Measurements from ENCODE around the gene RAB24.
A peak's percentile ranks its signal among the peaks of the same experiment; 100 is the strongest.
"Not testable (repeated sequence)": the region's sequence is repeated elsewhere in the genome, so short reads cannot be mapped to it uniquely, and the experiment has no call there.

Gene RAB24

DNA sequence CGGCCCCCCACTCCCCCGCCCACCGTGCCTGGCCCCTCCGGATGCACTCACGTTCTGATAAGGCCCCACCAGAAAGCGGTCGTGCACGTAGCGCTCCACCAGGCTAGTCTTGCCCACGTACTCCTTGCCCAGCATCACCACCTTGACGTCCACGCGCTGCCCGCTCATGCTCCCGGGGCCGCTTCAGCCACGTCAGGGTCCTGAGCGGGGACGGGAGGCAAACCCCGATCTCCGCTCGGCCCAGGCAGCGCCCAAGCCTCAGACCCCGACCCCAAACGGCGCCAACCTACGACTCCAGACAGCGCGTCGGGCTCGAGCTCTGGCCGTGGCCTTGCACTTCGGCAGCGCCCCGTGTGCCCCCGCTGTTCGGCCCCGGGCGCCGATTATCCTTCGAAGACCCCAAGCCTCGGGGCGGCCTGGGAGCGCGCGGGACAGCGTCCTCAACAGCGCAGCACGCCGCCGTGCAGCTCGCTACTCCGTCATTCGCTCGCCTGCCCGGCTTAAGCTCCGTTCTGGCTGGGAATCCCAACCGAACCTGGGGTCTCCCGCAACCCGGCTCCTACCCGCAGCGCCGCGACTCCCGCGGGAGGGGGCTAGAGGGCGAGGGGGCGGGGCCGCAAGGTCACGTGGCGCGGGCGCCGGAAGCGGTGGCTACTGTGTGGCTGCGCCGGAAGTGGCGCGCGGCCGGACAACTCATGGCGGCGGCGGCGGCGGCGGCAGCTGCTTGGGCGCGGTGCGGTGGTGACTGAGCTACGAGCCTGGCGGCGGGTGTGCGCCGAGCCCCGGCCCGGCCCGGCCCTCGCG lies at the start of gene RAB24, which contains the start of gene PRELID1:
TSS of gene RAB24 (minus strand) at position 599 of the 804 bp plus-strand sequence. CDS start at position 168, 431 bp downstream.
TSS of gene PRELID1 (plus strand) at position 679 of the 804 bp plus-strand sequence. CDS start 187 bp downstream, outside the sequence.
- DNase-seq, result peak; percentile 79

DNA sequence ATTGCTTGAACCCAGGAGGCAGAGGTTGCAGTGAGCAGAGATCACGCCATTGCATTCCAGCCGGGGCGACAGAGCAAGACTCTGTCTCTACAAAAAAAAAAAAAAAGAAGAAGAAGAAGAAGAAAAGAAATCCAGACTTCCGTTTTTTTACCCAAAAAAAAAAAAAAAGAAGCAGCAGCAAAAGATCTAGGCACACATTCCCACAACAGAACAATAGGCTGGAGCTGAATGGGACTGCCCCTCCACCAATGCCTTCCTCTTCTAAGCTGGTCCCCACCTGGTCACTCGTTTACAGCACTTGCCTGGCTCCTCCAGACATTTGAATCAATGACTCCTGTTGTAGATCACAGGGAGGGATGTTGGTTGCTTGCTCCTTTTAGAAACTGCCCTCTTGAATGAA lies 49.6 kb upstream of the RAB24 start:
- no peak for DNase-seq

DNA sequence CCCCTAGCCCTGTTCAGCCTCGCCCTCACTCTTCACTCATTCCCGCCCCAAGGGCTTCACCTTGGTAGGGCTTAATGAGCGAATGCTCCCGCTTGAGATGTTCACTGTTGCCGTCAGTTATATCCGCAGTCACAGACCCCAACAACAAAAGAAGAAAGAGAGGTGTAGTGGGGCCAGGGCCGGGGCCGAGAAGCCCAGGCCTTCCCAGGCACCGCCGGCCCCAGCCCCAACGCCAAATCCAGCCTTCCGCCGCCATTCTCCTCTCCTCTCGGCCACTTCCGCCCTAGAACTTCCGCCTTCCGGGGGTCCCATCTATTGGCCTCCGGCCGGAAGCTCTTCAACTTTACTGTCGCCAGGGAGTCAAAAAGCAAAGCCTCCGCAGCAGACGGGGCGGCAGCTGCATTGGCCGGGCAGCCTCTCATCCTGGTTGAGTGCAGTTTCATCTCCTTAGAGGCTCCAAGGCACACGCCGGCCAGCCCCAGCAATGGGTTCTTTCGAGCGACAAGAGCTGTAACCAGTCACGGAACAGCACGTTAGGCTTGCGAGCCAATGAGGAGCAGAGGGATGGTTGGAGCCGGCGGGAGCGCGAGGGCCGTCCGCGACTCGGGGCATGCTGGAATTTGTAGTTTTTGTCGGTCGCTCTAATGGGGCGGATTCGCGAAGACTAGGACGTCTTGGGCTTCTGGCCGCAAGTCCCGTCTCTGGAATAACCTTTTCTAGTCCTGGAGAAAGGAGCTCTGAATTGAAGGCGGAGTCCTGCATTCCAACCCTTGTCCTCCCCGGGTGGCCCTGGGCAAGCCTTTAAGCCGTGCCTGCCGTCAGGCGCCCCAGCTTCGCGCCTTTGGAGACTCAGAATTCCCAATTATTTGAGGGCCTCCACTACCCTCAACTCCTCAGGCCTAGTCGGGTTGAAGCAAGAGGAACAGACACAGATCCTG lies 48.1 kb upstream of the RAB24 start, which contains the start of gene LMAN2:
TSS of gene LMAN2 (minus strand) at position 277 of the 938 bp plus-strand sequence. CDS start at position 256, 21 bp downstream.
- peak; percentile 96 for DNase-seq

DNA sequence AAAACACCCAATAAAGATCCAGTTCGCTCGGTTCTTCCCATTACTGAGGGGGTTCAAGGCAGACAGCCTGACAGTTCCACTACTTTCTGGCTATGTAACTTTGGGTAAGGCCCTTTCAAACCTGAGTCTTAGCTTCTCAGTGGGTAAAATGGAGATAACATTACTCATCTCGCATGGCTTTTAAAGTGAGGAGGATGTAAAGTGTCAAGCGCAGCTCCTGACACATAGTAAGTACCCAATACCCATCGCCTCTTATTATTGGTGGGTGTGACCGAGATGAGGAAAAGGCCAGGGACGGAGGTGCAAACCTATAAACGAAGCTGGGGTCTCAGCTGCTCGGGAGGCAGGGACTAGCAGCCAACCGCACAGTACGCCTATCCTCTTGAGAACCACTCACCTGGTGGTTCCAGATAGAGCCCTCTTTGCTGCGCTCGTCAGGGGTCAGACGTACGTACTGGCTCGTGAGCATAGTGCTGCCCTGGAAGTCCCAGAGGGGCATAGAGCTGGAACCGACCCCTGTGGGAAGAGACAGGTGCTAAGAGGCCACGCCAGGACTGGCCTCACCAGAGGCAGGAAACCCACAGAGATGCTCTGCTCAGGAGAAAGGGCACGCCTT lies 47.4 kb upstream of the RAB24 start:
- no peak for DNase-seq

DNA sequence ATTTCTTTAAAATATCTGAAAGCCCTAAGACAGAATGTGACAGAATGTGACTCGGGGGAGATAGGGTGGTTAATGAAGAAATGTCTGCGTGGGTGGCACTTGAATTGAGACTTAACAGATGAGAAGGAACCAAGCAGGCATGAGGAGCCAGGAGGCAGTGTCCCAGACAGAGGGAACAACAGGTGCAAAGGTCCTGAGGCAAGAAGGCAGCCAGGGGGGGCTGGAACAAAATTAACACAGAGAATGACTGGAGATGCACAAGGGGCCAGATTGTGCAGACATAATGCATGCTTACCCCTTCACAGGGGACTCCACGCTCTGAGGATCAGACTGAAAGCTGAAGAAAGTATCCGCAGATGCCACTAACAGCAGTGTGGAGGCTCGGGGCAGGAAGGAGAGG lies 46.2 kb upstream of the RAB24 start:
- no peak for DNase-seq

DNA sequence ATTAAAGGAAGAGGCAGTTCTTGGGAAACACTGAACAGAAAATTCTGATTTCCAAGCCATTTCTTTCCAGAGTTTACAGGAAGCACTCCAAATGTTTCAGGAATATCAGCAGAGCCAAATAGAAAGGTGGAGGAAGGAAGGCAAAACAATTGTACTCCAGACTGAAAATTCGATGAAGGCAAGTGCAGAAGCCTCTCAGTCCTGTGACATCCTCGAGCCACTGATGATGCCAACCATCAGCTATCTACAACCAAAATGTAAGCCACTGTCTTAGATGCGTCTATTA lies 45.8 kb upstream of the RAB24 start:
- no peak for DNase-seq

DNA sequence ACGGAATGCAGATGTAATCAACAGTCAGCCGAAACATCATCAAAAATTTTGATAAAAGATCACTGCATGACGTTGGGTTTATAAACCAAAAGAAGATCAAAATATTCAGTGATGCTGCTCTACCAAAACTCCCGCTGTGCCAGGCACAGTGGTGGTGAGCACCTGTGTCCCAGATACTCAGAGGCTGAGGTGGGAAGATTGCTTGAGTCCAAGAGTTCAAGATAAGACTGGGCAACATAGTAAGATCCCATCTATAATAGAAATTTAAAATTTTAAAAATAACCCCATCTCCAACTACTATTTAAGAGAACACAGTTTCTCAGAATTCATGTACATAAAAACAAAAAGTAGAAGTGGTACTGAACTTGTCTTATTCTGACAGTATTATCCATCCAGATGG lies 44.2 kb upstream of the RAB24 start:
- DNase-seq, result no peak

DNA sequence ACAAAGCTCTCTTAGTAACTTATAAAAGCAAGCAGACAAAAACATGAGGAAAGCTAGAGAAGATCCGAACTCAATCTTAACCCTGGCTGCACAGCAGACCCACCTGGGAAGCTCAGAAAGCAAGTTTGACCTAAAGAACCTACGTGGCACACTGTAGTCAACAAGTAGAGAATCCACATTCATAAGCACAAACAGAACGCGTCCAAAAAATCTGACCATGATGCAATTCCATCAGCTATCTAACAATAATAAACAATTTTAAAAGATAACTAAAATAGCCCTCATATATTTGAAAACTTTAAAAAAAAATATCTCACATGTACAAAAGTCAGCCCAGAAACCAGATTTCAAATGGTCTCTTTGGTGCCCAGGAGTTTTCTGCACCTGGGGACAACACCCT lies 43.3 kb upstream of the RAB24 start:
- DNase-seq, result no peak

DNA sequence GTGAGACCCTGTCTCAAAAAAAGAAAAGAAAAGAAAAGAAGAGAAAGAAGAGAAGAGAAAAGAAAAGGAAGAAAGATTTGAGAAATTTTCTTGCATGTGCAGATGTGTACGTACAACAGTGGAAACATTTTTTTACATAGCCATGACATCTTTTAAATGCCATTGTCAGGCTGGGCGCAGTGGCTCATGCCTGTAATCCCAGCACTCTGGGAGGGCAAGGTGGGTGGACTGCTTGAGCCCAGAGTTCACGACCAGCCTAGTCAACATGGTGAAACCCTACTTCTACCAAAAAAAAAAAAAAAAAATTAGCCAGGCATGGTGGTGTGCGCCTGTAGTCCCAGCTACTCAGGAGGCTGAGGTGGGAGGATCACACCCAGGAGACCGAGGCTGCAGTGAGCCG lies 41.4 kb upstream of the RAB24 start:
- no peak for DNase-seq

DNA sequence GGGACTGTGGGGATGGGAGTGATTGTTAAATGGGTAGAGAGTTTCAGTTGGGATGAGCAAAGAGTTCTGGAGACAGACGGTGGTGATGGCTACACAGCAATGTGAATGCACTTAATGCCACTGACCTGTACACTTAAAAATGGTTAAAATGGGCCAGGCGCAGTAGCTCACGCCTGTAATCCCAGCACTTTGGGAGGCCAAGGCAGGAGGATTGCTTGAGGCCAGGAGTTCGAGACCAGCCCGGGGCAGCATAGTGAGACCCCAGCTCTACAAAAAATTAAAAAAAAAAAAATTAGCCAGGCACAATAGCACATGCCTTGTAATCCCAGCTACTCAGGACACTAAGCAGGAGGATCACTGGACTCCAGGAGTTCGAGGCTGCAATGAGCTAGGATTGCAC lies 40.3 kb upstream of the RAB24 start:
- DNase-seq, result no peak

DNA sequence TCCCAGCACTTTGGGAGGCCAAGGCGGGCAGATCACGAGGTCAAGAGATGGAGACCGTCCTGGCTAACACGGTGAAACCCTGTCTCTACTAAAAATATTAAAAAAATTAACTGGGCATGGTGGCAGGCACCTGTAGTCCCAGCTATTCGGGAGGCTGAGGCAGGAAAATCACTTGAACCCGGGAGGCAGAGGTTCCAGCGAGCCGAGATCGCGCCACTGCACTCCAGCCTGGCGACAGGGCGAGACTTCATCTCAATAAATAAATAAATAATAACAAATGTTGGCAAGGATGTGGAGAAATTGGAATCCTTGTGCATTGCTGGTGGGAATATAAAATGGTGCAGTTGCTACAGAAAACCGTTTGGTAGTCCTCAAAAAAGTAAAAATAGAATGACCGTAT lies 39.5 kb upstream of the RAB24 start:
- DNase-seq, result not testable (repeated sequence)

DNA sequence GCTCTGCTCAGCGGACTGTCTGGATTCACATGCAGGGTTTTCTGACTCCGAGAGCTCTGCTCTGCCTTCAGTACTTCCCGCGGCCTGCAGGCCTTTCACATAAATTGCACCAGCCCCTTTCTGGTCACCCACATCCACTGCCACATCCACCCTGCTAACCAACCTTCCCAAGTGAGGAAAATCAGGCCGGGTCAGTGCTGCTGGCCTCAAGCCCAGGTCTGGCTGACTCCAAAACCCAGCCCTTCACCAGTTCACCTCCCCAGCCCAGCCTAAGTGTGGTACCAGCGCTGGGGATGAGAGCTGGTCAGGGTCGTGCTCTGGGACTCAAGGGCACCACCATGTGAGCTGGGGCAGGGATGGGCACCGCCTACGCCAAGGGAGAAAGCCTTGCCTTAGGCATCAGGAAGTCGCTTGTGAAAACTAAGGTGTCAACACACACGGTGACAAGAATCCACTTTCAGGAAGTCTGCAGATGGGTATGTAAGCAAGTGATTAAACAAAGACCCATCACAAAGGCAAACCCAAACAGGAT lies 35.7 kb upstream of the RAB24 start:
- DNase-seq, result no peak

DNA sequence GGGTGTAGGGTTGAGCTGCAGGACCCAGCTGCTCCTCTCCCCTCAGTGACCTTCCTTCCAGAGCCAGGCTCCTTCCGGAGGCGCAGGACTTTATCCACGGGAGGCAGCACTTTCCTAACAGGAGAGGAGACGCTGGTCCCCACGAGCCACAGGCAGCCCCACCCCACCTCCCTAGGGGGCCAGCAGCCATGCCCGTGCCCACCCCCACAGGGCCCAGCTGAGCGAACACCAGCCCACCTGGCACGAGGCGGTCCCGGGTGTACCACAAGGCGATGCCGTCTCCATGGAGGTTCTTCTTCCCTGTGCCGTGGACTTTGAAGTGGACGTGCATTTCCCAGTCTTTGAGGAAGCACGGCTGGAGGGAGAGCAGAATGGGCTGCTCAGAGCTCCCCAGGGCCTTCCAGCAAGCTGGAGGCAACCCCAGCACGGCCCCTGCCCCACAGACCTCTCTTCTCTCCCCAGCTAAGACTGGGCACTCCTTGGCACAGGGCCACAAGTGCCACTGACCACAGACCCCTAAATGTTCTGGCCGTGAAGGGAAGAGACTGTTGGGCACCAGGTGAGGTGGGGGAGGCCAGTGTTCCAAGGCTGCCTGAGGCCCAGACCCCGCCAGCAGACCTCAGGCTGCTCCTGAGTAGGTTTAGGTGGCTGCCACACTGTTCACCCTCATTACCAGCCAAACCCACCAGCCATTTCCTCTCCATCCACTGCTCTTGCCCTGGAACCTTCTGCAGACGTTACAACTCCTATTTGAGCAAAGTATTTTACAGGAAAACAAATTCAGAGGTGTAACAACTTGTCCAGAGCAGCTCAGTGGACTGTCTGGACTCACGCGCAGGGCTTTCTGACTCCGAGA lies 35.0 kb upstream of the RAB24 start:
- no peak for DNase-seq

DNA sequence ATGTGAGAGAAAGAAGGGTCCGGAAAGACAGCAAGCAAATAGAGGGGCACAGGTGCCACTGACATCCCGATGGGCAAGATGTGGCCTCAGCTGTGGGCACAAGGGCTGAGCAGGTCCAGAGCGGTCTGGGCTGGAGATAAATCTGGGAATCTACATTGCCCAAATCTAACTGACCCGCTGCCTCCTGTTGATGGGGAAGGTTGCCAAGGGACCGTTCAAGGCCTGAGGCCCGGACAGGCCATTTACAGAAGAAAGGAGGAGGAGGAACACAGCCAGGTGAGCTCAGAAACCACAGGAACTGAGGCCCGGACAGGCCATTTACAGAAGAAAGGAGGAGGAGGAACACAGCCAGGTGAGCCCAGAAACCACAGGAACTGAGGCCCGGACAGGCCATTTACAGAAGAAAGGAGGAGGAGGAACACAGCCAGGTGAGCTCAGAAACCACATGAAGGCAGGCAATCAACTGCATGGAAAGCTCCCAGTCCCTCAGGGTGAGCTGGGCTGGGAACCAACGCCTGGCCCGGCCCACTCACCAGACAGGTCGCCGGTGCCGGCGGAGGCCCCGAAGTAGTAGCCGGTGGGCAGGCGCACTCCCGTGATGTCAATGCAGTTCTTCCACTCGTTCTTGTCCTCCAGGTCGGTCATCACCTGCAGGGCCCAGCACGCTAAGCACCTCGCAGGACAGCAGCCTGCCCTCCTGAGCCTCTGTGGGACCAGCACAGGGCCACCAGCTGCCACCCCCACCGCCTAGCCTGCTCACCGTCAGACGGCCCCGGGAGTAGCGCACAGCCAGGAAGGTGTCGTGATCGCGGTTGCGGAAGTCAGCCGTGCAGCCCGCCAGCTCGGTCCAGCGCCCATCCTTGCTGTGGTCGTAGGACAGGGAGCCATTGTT lies 33.3 kb upstream of the RAB24 start:
- no peak for DNase-seq

DNA sequence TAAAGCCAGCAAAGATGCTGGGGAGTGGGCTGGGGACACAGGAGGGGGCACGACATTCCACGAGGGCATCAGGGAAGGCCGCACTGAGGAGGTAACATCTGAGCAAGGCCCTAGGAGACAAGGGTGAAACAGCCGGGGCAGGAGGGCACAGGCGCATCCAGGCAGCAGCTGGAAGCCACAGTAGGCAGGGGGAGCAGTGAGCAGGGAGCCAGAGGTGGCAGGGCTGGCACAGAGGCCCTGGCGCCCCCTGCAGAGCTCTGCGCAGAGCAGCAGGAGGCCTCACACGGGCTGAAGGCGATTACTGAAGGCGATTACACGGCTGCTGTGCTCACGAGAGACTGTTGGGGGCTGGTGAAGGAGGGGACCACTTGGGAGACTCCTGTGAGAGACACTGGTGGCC lies 32.6 kb upstream of the RAB24 start:
- no peak for DNase-seq

DNA sequence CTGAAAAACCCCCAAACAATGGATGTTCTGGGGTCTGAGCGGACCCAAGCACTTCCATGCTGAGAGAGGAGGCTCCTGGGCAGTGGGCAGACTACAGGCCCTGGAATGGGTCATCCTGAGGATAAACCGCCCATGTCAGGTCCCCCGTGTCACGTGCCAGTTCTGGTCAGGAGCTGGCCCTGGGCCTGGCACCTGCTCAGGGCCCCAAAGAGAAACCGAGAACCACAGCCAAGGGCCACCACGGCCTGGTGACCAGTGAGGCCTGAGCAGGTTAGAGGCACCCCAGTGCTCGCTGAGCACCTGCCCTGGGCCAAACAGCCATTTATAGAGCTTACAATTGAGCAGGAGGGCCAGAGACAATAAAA lies 32.2 kb upstream of the RAB24 start:
- no peak for DNase-seq

DNA sequence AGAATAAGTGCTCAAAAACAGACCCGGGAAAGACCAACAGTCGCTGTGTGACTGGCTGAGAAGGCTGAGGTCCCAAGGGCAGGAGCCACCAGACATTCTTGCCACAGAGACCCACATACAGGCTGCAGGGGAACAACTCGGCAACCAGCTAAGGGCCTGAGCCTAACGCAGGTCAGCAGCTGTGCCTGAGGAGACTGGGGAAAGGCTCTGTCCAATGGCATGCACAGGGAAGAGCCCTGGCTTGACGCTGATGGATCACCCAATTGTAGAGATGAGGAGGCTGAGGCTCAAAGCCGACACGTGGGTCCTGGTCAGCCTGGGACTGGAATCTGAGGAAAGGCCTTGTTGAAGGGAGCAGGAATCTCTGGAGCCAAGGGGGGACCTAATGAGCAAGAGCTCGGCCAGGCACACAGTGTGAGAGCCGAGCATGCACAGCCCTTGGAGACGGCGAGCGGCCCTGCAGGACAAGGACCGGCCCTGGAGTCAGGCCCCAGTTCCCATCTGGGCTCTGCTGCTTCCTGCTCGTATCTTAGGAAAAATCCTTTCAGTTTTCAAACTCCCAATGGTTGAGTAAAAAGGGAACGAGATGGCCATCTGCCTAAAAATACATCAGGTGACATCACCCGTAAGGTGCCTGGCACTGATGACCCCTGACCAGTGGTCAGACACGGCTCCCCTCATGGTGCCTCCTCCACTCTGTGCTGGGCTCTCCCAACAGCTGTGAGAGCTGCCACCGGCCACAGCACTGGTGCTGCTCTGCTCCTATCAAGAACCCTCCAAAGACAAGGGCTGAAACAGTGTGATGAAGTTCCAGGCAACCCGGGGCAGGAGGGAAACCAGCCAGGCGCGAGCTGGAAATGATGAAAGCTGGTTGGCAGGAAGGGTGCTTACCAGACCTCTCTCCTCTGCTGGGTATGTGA lies 31.5 kb upstream of the RAB24 start:
- DNase-seq, result no peak

DNA sequence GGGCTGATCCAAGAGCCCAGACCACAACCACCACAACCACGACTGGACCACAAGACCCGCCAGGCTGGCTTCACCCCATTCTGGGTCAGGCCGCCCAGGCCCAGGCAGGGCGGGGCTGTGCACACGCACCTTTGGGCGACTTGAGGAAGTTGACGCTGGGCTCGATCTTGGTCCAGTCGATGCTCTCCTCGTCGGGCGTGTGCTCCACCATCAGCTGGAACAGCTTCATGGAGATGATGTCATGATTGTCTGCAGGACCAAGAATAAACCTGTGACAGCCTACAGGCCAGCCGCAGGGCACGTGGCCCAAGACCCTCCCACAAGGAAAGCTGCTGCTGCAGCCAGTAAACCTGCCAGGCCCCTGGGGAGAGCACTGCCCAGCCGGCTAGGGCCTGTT lies 30.6 kb upstream of the RAB24 start:
- no peak for DNase-seq

DNA sequence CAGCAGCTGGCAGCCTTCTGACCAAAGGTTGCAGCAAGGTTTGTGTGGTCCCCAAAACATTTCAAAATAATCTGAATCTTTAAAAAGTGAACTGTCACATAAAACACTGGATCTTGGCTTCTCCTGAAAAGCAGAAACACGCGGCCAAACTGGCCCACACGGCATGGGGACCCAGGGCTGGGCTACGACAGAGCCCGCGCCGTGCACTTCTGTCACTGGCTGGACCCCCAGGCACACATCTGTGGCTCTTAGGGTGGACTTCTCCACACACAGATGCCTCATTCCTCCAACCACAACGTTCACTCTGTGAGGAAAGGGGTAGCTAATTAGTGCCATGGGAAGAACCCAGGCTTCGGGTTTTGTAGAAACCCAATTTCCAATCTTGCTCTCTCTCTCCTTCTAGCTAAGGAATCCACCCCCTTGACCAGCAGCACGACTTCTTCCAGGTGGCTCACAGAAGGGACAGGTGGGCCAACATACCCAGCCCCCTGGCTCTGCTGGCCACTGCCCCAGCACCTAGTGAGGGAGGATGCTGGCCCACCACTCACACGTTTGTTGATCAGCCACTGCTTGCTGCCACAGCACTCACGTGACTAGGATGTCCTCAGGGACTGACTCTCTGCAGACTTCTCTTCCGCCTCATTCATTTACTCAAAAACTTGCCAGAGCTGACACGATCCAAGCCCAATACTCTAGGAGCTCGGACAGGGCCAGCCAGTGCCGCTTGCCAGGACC lies 30.1 kb upstream of the RAB24 start:
- DNase-seq, result no peak
